SK-N-SH treated with all-trans-retinoic acid at 6 μM for 48 hours (cell line): ENCODE results near the gene TOM1L2.

Experiments used
- ARNTL ChIP-seq: fragments of 450-650 bp; formaldehyde crosslinking; IDR thresholded peaks from 2 replicates; pipeline ENCODE4 v1.5.0; 2020; ENCODE audit warnings: low read depth, mild to moderate bottlenecking, moderate library complexity, borderline replicate concordance
- CSRNP3 ChIP-seq: fragments of 250-450 bp; sonication (Bioruptor Pico); IDR thresholded peaks from 2 replicates; pipeline ENCODE4 v1.5.1; 2021; ENCODE audit warnings: mild to moderate bottlenecking, moderate library complexity
- OSR1 ChIP-seq: fragments of 250-450 bp; sonication (Bioruptor Pico); IDR thresholded peaks from 2 replicates; pipeline ENCODE4 v1.8.0; 2022; ENCODE audit warnings: moderate library complexity, mild to moderate bottlenecking, inconsistent platforms
- TOX ChIP-seq: fragments of 250-450 bp; sonication (Bioruptor Pico); IDR thresholded peaks from 2 replicates; pipeline ENCODE4 v1.8.0; 2021; ENCODE audit warnings: mild to moderate bottlenecking, moderate library complexity, borderline replicate concordance
- TSHZ2 ChIP-seq: fragments of 250-450 bp; sonication (Bioruptor Pico); IDR thresholded peaks from 2 replicates; pipeline ENCODE4 v1.5.0; 2020; ENCODE audit warnings: mild to moderate bottlenecking, moderate library complexity
- ZFP30 ChIP-seq: fragments of 450-650 bp; formaldehyde crosslinking; IDR thresholded peaks from 2 replicates; pipeline ENCODE4 v1.5.0; 2022; ENCODE audit warnings: mild to moderate bottlenecking, moderate library complexity
- ZNF70 ChIP-seq: fragments of 450-650 bp; formaldehyde crosslinking; IDR thresholded peaks from 2 replicates; pipeline ENCODE4 v1.5.0; 2020; ENCODE audit warnings: mild to moderate bottlenecking, moderate library complexity
- TF ChIP-seq, protein P1 (sequence below): fragments of 250-450 bp; sonication (Bioruptor Pico); IDR thresholded peaks from 2 replicates; pipeline ENCODE4 v1.8.0; 2021; ENCODE audit warnings: low read depth, mild to moderate bottlenecking, moderate library complexity, borderline replicate concordance

GRCh38 chr17:18021372-18021771, 49.2 kb upstream of the TOM1L2 start:
- TF ChIP-seq ZNF70, result no peak
- TF ChIP-seq ZFP30 (CRISPR knock-in tag), result no peak
- no peak for TF ChIP-seq TOX
- TF ChIP-seq CSRNP3 (CRISPR knock-in tag), result no peak
- TF ChIP-seq ARNTL (CRISPR knock-in tag), result no peak
- TF ChIP-seq OSR1 (CRISPR knock-in tag), result no peak
- no peak for TF ChIP-seq TSHZ2 (CRISPR knock-in tag)
- TF ChIP-seq, protein P1, sequence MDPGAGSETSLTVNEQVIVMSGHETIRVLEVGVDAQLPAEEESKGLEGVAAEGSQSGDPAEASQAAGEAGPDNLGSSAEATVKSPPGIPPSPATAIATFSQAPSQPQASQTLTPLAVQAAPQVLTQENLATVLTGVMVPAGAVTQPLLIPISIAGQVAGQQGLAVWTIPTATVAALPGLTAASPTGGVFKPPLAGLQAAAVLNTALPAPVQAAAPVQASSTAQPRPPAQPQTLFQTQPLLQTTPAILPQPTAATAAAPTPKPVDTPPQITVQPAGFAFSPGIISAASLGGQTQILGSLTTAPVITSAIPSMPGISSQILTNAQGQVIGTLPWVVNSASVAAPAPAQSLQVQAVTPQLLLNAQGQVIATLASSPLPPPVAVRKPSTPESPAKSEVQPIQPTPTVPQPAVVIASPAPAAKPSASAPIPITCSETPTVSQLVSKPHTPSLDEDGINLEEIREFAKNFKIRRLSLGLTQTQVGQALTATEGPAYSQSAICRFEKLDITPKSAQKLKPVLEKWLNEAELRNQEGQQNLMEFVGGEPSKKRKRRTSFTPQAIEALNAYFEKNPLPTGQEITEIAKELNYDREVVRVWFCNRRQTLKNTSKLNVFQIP, result no peak
